HG03066 (cell line): Measurements from ENCODE around the gene MED22.
"Not testable (repeated sequence)": the region's sequence is repeated elsewhere in the genome, so short reads cannot be mapped to it uniquely, and the experiment has no call there.

Experiments
- ATAC-seq: cut with Tn5 transposase; IDR thresholded peaks from one replicate; pipeline ENCODE4 v1.9.1; 2021; ENCODE audit warnings: low read depth; ENCODE audit not compliant: unreplicated experiment

MED22 gene

GRCh38 chr9:133377280-133377679, 29.3 kb upstream of the MED22 start:
- ATAC-seq = not testable (repeated sequence)

- ATAC-seq = peak; percentile 87
Measured at GRCh38 chr9:133375724-133376654, 28.1 kb upstream of the MED22 start, which contains the start of the genes STKLD1 and SURF4. Gene STKLD1, plus strand, starts transcription at chr9:133376366. Its CDS starts 108 bp downstream, at chr9:133376474. Gene SURF4, minus strand, starts transcription at chr9:133376060. Its CDS starts 91 bp downstream, at chr9:133375969.

GRCh38 chr9:133375116-133375723, 27.3 kb upstream of the MED22 start:
- ATAC-seq = peak; percentile 22

GRCh38 chr9:133374612-133375115, 26.7 kb upstream of the MED22 start:
- ATAC-seq = no peak

GRCh38 chr9:133372144-133372543, 24.2 kb upstream of the MED22 start:
- no peak for ATAC-seq

GRCh38 chr9:133371261-133371711, 23.4 kb upstream of the MED22 start:
- no peak for ATAC-seq

- no peak for ATAC-seq
Measured at GRCh38 chr9:133370685-133371084, 22.8 kb upstream of the MED22 start.

- ATAC-seq = no peak
Measured at GRCh38 chr9:133369933-133370332, 22.0 kb upstream of the MED22 start.

GRCh38 chr9:133369422-133369821, 21.5 kb upstream of the MED22 start:
- no peak for ATAC-seq

GRCh38 chr9:133368249-133368881, 20.4 kb upstream of the MED22 start:
- no peak for ATAC-seq

GRCh38 chr9:133367778-133368177, 19.8 kb upstream of the MED22 start:
- ATAC-seq = no peak

GRCh38 chr9:133367221-133367620, 19.3 kb upstream of the MED22 start:
- ATAC-seq = no peak

GRCh38 chr9:133366435-133366834, 18.5 kb upstream of the MED22 start:
- no peak for ATAC-seq

GRCh38 chr9:133362359-133363044, 14.6 kb upstream of the MED22 start:
- no peak for ATAC-seq

GRCh38 chr9:133361507-133362092, 13.7 kb upstream of the MED22 start:
- no peak for ATAC-seq

GRCh38 chr9:133360400-133361393, 12.8 kb upstream of the MED22 start:
- no peak for ATAC-seq

- no peak for ATAC-seq
Measured at GRCh38 chr9:133359399-133360175, 11.7 kb upstream of the MED22 start.

- no peak for ATAC-seq
Measured at GRCh38 chr9:133357656-133358055, 9.7 kb upstream of the MED22 start.
